Measurements from ENCODE around the gene TIMM50.
A peak's percentile ranks its signal among the peaks of the same experiment; 100 is the strongest.
"Not testable (repeated sequence)": the region's sequence is repeated elsewhere in the genome, so short reads cannot be mapped to it uniquely, and the experiment has no call there.

Gene TIMM50

DNA sequence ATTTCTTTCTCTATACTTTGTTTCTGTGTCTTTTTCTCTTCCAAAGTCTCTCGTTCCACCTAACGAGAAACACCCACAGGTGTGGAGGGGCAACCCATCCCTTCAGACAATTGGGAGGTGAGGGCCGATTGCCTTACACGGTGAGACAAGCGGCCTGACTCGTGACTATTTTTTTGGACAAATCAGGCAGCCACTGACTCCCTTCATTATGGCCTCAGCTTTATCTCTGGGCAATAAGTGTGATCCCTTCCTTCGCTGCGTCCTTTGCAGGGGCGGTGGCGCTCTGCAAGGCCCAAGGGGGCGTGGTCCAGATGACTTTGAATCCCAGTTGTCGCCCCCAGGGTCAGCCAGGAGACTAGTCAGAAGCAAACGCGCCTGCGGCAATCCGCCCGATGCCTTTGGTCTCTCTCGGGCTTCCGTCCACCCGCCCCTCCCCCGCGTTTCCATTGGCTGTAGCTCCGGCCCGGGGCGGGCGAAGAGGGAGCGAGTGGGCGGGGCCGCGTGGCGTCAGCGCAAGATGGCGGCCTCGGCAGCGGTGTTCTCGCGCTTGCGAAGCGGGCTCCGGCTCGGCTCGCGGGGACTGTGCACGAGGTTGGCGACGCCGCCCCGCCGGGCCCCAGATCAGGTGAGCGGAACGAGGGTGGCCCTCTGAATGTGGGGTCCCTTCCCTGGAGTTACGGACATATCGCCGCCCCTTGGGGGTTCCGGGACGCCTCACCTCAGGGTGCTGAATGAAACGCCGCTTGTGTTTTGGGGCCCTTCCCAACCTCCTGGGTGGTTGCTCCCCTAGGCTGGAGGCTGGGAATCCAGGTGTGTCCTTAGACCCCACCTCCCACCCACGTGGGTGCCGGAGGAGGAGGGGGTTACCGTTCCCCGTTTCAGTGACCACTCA, at the start of gene TIMM50:
Gene TIMM50, plus strand, starts transcription at position 502 of the 892 bp plus-strand sequence. Its CDS starts 16 bp downstream, at position 518.
- peak; percentile 98 for DNase-seq (ENCODE audit: low read depth in 2 of 2)

DNA sequence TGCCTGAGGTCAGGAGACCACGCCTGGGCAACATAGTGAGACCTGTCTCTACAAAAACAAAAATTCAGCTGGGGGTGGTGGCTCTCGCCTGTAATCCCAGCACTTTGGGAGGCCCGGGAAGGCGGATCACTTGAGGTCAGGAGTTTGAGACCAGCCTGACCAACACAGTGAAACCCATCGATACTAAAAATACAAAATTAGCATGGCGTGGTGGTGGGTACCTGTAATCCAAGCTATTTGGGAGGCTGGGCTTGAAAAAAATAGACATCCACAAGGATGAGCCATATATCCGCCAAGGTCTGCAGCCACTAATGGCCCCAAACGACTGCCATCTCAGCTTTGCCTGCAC, 48.0 kb upstream of the TIMM50 start:
- DNase-seq (ENCODE audit: low read depth in 2 of 2) = no peak

DNA sequence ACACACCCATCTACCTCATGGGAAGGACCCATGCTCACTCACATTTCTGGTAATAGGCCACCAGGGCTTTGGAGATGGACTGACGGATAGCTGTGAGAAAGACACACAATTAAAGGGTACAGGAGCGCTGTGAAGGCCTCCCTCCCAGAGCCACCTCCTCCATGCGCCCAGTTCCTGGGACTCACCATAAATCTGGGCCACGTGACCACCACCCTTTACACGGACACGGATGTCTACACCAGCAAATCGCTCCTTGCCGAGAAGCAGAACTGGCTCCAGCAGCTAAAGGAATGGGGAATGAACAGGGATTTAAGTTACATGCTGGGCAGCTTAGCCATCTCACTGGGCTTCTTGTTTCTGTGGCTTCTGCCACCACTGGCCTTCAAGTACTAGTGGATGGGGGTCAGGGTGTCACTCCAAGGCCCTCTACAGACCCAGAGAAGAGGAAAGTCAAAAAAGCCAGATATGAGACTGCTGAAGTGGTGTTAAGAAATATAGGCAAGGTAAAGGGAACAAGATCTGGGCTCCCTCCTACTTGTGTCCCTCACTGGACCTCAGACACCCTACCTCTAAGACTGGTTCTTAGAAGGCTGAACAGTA, 47.1 kb upstream of the TIMM50 start:
- DNase-seq (ENCODE audit: low read depth in 2 of 2) = no peak

DNA sequence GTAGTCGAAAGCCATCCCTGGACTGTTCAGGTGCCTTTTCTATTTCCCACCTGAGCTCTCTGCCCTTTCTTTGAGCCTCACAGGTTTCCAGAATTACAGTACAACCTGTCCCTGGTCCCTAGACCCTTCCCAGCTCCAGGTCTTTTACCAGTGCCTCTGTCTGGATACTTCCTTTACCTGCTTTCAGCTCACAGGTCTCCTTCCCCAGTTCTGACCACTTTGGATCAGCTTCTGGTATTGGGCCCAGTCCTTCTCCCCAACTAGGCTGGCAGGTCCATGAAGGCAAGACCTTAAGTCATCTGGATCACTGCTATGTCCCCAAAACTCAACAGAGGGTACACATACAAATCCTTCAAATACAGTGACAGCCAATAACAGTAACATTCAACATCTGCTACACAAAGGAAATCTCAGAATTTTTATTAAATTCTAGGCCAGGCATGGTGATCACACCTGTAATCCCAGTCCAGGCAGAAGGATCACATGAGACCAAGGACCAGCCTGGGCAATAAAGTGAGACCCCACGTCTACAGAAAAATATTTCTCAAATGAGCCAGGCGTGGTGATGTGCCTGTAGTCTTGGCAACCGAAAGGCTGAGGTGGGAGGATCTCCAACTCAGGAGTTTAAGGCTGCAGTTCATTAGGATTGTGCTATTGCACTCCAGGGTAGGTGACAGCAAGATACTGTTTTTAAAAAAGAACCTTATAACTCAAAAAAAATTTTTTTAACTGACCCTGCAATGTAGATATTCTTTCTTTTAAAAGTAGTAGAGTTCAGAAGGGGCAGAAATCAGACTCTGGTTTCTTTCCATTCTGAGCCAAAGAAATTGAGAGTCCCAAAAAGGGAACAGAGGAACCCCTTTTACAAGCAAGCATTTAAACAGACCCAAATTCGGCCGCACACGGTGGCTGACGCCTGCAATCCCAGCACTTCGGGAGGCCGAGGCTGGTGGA, 46.2 kb upstream of the TIMM50 start:
- DNase-seq (ENCODE audit: low read depth in 2 of 2) = no peak

DNA sequence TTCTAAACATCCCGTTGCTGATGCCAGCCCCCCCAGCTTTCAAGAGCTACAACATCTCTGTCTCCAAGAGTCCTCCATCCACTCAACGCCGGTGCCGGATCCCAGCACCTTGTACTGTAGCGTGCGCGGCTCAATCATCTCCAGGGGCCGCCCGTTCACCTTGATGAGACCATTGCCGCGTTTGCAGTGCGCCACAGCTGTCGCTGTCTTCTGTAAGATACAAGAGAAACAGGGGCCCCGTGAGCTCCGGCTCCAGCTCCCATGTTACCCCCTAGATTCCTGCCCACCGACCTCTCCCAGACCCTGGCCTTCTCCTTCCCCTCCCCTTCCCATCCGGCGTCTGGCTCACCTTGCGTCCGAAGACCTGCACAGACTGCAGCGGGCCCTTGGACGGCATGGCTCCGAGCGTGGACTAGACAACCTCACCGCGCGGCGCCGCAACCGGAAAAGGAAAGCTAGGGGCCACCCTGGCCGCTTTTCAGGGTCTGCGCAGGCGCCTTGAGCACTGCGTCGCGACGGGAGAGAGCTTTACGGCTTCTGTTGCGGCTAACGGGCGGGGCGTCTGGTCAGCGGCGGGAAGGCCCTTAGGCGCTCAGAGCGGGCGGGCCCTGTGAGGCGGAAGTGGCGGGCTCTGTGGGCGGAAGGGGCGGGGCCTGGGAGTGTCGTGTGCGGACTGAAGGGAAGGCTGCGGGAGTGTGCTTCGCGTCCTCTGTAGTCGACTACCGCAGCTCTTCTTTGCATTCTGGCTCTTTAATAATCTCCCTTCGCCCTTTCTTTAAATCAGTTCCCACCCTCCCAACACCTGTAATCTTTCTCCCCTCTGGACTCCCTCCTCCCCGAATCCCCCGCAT, 44.9 kb upstream of the TIMM50 start, which contains the start of gene RPS16:
Gene RPS16, minus strand, starts transcription at position 451 of the 851 bp plus-strand sequence. Its CDS starts 54 bp downstream, at position 397.
- DNase-seq (ENCODE audit: low read depth in 2 of 2) = peak; percentile 99

DNA sequence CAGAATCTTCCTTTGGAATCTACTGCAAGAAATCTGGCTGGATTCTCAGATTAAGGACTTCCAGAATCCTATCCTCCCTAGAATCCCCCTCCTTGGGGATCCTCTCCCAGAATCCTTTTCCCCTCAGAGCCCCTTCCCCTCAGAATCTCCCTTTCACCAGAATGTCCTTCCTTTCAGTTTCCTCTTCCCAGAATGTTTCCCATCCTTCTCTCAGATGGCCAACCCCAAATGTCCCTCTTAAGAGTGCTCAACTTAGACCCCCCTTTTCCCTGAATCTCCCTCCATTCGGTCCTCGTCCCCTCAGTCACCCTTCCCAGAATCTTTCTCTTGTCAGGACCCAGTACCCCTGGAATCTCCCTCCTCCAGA, 44.3 kb upstream of the TIMM50 start:
- DNase-seq (ENCODE audit: low read depth in 2 of 2) = no peak

DNA sequence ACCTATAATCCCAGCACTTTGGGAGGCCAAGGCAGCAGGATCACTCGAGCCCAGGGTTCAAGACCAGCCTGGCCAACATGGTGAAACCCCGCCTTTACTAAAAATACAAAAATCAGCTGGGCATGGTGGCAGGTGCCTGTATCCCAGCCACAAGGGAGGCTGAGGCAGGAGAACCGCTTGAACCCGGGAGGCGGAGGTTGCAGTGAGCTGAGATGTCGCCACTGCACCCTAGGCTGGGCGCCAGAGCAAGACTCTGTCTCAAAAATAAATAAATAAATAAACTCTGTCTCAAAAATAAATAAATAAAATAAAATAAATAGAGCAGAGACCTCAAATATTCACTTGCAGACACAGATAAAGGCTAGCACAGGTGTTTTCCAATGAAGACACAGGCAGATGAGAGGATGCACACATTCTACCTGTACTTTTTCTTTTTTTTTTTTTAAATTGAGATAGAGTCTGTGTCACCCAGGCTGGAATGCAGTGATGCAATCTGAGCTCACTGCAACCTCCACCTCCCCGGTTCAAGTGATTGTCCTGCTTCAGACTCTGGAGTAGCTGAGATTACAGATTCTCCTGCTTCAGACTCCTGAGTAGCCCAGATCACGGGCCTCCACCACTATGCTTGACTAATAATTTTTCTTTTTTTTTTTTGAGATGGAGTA, 42.2 kb upstream of the TIMM50 start:
- DNase-seq (ENCODE audit: low read depth in 2 of 2) = no peak

DNA sequence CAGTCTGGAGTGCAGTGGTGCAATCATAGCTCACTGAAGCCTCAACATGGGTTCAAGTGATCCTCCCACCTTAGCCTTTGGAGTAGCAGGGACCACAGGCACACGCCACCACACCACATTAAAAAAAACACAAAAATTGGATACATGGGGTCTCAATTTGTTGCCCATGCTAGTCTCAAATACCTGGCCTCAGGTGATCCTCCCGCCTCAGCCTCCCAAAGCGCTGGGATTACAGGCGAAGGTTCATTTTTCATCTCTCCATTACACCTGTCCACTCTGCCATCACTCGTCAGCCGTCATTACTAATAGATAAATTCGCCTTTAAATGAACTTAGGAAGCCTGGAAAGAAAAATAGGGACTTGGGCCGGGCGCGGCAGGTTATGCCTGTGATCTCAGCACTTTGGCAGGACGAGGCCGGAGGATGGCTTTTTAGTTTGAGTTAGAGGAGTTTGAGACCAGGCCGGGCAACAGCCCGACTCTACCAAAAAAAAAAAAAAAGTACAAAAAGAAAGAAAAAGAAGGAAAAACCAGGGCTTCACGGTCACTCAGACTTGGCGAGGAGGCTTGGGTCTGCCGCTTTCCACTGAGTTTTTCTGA, 35.9 kb upstream of the TIMM50 start:
- DNase-seq (ENCODE audit: low read depth in 2 of 2) = no peak

DNA sequence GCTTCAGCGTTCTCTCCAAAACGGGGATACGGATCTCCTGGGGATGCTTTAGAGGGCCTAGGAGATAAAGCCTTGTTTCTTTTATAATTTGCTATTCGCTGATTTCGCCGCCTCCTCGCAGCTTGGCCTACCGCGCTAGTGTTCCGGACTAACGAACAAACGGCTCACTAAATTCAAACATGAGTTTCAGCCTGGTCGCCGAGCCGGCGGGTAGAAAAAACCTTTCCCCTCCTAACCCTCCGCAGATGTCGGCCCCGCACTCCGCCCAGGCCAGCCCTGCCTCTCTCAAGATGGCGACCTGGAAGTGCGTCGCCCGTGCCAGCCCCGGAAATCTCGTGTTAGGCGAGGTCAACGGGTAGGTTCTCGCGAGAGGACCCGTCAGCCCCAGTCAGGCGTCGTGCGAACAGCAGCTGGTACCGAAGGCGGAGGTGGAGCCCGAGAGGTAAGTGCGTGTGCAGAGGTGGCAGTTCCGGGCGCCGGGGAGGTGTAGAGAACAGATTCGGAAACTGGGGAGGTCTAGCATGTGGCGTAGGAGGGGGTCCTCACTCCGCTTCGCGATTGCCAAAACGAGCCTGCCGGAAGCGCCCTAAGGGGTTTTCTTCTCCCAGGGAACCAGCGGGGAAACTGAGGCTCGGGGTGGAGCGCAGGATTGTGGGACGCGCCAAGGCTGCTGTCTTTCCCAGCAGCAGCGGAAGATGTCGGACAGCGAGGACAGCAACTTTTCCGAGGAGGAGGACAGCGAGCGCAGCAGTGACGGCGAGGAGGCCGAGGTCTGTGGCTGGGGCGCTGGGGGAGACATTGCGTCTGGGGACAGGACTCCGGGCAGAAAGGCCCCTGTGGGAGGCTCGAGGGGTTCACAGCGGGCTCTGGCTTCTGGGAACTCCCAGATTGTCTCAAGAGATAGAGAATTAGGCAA, 35.2 kb upstream of the TIMM50 start, which contains the start of gene SUPT5H:
Gene SUPT5H, plus strand, starts transcription at position 387 of the 916 bp plus-strand sequence. Its CDS starts 309 bp downstream, at position 696.
- DNase-seq (ENCODE audit: low read depth in 2 of 2) = peak; percentile 96 to 97

DNA sequence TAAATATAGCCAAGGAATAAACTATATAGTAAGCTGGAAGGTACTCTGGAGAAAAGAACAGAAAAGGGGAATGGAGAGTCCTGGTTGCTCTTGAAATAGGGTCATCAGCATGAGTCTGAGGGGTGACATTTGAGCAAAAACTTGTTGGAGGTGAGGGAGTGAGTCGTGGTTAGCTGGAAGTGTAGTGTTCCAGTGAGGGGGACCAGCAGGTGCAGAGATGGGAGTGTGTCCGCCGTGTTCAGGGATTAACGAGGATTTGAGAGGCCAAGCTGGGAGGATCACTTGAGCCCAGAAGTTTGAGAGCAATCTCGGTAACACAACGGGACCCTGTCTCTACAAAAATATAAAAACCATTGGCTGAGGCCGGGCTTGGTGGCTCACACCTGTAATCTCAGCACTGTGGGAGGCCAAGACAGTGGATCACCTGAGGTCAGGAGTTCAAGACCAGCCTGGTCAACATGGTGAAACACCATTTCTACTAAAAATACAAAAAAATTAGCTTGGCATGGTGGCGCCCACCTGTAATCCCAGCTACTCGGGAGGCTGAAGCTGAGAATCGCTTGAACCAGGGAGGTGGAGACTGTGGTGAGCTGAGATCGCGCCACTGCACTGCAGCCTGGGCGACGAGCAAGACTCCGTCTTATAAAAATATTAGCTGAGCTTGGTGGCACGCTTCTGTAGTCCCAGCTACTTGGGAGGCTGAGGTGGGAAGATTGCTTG, 34.1 kb upstream of the TIMM50 start:
- no peak for DNase-seq (ENCODE audit: low read depth in 2 of 2)

DNA sequence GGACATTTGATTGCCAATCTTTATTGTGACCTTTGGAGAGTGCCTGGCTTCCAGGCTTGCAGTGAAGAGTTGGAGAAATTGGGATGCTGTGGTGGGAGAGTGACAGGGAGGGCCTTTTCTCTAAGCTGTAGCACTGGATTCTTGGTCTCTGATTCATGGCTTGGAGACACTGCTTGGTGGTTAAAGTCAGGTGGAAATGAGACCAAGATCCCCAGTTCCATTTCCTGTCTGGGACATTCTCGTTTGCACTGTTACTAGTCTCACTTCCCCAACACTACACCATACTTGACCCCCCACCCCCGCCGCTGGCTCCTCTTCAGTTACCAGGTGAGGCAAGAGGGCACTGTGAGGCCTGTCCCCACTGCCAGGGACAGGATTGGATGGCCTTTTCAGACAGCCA, 32.4 kb upstream of the TIMM50 start:
- DNase-seq (ENCODE audit: low read depth in 2 of 2) = peak in 1 of 2 donors; percentile 18

DNA sequence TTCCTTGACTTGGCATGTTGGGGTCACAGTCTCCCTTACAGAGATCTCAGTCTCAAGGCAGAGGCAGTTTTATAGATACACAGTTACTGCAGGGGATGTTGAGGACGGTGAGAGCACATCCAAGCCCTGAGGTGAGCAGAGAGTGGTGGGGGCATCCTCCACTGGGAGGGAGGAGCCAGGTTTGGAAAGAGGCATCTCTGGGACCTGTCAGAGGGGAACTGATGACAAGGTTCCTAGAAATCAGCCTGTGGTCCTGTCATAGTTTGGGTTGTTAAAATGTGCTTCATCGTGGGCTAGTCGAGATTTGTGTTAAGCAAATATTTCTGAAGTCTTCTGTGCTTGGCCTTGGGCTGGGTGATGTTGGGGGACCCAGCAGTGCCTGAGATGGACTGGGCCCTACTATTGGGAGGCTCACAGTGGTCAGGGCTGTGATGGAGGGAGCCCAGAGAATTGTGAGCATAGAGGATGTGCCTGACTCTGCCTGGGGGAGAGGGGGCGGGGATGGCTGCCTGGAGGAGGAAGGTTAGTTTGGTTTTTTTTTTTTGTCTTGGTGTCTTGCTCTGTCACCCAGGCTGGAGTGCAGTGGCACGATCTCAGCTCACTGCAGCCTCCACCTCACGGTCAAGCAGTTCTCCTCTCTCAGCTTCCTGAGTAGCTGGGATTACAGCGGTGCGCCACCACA, 31.4 kb upstream of the TIMM50 start:
- no peak for DNase-seq (ENCODE audit: low read depth in 2 of 2)

DNA sequence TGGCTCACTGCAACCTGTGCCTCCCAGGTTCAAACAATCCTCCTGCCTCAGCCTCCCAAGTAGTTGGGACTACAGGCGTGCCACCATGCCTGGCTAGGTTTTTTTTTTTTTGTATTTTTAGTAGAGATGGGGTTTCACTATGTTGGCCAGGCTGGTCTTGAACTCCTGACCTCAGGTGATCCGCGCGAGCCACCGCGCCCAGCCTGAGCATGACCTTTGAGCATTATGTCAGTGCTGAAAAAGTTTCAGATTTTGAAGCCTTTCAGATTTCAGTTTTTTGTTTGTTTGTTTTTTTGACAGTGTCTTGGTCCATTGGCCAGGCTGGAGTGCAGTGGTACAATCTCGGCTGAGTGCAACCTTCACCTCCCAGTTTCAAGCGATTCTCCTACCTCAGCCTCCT, 29.4 kb upstream of the TIMM50 start:
- not testable (repeated sequence) for DNase-seq (ENCODE audit: low read depth in 2 of 2)

DNA sequence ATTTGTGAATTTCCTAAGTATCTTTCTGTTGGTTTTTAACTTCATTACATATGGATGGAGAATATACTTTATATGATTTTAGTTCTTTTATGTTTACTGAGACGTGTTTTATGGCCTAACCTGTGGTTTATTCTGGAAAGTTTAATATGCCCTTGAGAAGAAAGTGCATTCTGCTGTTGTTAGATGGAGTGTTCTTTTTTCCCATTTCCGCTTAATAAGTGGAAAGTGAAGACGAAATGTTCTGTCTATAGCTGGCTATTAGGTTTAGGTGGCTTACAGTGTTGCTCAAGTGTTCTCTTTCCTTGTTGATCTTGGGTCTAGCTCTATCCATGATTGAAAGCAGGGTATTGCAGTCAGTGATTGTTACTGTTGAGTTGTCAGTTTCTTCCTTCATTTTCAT, 17.2 kb upstream of the TIMM50 start:
- DNase-seq (ENCODE audit: low read depth in 2 of 2) = no peak

DNA sequence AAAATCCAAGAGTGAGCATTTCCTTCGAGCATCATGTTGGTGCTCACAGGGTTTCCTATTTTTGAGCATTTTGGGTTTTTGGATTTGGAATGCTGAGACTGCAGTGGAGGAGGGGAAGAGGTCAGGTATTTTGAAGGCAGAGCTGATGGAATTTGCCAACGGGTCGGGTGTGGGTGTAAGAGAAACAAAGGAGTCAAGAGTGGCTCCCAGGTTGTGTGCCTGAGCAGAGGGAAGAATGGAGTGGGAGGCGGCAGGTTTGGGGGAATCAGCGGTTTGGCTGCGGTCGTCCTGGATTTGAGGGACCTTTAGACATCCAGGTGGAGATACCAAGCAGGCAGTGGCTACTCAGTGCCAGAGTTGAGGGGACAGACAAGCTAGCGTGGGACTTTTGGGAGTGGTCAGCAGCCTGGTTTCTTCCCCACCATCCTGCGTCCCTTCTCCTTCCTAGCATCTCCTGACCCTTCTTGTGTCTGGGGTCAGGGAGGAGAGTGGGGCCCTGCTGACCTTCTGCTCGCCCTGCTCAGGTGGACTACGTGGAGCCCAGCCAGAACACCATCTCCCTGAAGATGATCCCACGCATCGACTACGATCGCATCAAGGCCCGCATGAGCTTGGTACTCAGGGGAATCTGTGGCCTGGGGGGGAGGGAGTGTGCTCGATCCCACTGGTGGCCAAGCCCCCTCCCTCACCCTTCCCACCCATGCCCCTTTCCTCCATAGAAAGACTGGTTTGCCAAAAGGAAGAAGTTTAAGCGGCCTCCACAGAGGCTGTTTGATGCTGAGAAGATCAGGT, 14.5 kb upstream of the TIMM50 start:
- DNase-seq (ENCODE audit: low read depth in 2 of 2) = no peak

DNA sequence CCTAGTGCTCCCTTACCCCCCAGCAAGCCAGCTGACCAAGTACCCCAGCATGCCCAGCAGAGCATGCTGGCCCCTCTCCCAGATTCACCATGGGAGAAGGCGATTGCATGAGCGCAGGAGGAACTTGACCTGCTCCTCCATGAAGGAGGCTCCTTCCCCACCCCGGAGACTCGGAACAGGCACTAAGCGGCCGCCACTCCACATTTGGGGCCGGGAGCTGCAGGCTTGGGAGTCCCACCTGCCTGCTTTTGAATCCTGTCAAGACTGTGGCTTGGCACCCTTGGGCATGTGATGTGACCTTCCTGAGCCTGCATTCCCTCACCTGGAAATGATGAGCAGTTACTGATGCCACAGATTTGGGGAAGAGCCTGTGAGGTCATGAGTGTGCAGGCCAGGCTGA, 12.7 kb upstream of the TIMM50 start:
- DNase-seq (ENCODE audit: low read depth in 2 of 2) = no peak

DNA sequence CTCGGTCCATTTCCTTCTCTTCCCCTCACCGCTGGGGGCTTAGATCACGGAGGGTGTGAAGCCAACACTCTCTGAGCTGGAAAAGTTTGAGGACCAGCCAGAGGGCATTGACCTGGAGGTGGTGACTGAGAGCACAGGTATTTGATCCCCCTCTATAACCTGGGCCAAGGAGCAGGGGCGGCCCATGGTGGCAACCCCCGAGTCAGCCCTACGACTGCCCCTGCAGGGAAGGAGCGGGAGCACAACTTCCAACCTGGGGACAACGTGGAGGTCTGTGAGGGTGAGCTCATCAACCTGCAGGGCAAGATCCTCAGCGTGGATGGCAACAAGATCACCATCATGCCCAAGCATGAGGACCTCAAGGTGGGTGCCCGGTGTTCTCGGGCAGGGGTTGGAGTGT, 11.6 kb upstream of the TIMM50 start:
- DNase-seq (ENCODE audit: low read depth in 2 of 2) = no peak
